HepG2 (cell line): ENCODE data around the gene SESN2. TPM values are rescaled to one million over a fixed set of nuclear protein-coding genes. Genes with fewer than 3 reads are reported as not detected.

Experiments used
- ETS1 ChIP-seq: sonication (generic); formaldehyde crosslinking; IDR thresholded peaks from 2 replicates; pipeline ENCODE4 v1.4.0; 2020; ENCODE audit warnings: missing genetic modification reagents
- FOXK2 ChIP-seq: fragments of 450-650 bp; IDR thresholded peaks from 2 replicates; pipeline ENCODE4 v1.6.1; 2016
- FOXP4 ChIP-seq: sonication (generic); formaldehyde crosslinking; IDR thresholded peaks from 2 replicates; pipeline ENCODE4 v1.4.0; 2020; ENCODE audit warnings: missing genetic modification reagents
- HNF4A ChIP-seq: sonication (generic); formaldehyde crosslinking; IDR thresholded peaks from 2 replicates; pipeline ENCODE4 v1.4.0; 2020; ENCODE audit warnings: missing genetic modification reagents
- HNF4G ChIP-seq, 2 experiments: sonication (generic) in 1 of 2; formaldehyde crosslinking in 1 of 2; IDR thresholded peaks; 2 replicates each; pipeline versions ENCODE4 v1.4.0 to v1.6.1; 2011 to 2020; ENCODE audit warnings: borderline replicate concordance in 2 of 2, low read depth in 2 of 2, mild to moderate bottlenecking in 2 of 2, low read length in 1 of 2, missing genetic modification reagents in 1 of 2, moderate library complexity in 1 of 2
- MTA3 ChIP-seq: sonication (generic); formaldehyde crosslinking; IDR thresholded peaks from 2 replicates; pipeline ENCODE4 v1.4.0; 2020; ENCODE audit warnings: missing genetic modification reagents
- NFE2L2 ChIP-seq: fragments of 150-350 bp; IDR thresholded peaks from 2 replicates; pipeline ENCODE4 v1.6.1; 2014; ENCODE audit warnings: low read length
- NONO ChIP-seq, 2 experiments: fragments of 450-650 bp in 1 of 2; sonication (generic) in 1 of 2; formaldehyde crosslinking in 1 of 2; IDR thresholded peaks in 1 of 2; conservative IDR thresholded peaks in 1 of 2; 2 replicates each; pipeline versions ENCODE4 v1.6.1 to v1.8.0; 2017 to 2022; ENCODE audit warnings: mild to moderate bottlenecking in 1 of 2, missing genetic modification reagents in 1 of 2, moderate library complexity in 1 of 2
- NPAS2 ChIP-seq: sonication (generic); formaldehyde crosslinking; IDR thresholded peaks from 2 replicates; pipeline ENCODE4 v1.8.0; 2022; ENCODE audit warnings: mild to moderate bottlenecking, missing genetic modification reagents, borderline replicate concordance
- PATZ1 ChIP-seq: sonication (generic); formaldehyde crosslinking; IDR thresholded peaks from 2 replicates; pipeline ENCODE4 v1.4.0; 2020; ENCODE audit warnings: missing genetic modification reagents
- POLR2A ChIP-seq, 2 experiments: IDR thresholded peaks; 2 replicates each; pipeline ENCODE4 v1.6.1; 2011; ENCODE audit warnings: low read depth in 2 of 2, low read length in 2 of 2, mild to moderate bottlenecking in 1 of 2, moderate library complexity in 1 of 2; ENCODE audit not compliant: insufficient read depth in 1 of 2
- RXRB ChIP-seq: IDR thresholded peaks from 2 replicates; pipeline ENCODE4 v1.6.1; 2016; ENCODE audit warnings: borderline replicate concordance, missing genetic modification reagents, missing compliant biosample characterization
- SAP130 ChIP-seq: IDR thresholded peaks from 2 replicates; pipeline ENCODE4 v1.6.1; 2016; ENCODE audit warnings: low read depth
- SNAPC5 ChIP-seq: sonication (generic); formaldehyde crosslinking; IDR thresholded peaks from 2 replicates; pipeline ENCODE4 v1.8.1; 2023; ENCODE audit warnings: mild to moderate bottlenecking, missing genetic modification reagents, borderline replicate concordance
- SOX13 ChIP-seq, 3 experiments: fragments of 450-650 bp in 1 of 3; sonication (generic) in 1 of 3; formaldehyde crosslinking in 1 of 3; IDR thresholded peaks in 2 of 3; conservative IDR thresholded peaks in 1 of 3; 2 replicates each; pipeline versions ENCODE4 v1.5.0 to v1.6.1; 2016 to 2020; ENCODE audit warnings: antibody characterized with exemption in 1 of 3, mild to moderate bottlenecking in 1 of 3, missing compliant biosample characterization in 1 of 3, missing genetic modification reagents in 1 of 3, moderate library complexity in 1 of 3
- ZNF230 ChIP-seq: sonication (generic); formaldehyde crosslinking; IDR thresholded peaks from 2 replicates; pipeline ENCODE4 v1.4.0; 2020; ENCODE audit warnings: mild to moderate bottlenecking, missing genetic modification reagents
- ZNF292 ChIP-seq: sonication (generic); formaldehyde crosslinking; IDR thresholded peaks from 2 replicates; pipeline ENCODE4 v1.8.1; 2022; ENCODE audit warnings: mild to moderate bottlenecking, low read depth, missing genetic modification reagents, borderline replicate concordance
- ZNF383 ChIP-seq: sonication (generic); formaldehyde crosslinking; IDR thresholded peaks from 2 replicates; pipeline ENCODE4 v1.4.0; 2020; ENCODE audit warnings: missing genetic modification reagents, mild to moderate bottlenecking, borderline replicate concordance
- ZNF512 ChIP-seq: sonication (generic); formaldehyde crosslinking; IDR thresholded peaks from 2 replicates; pipeline ENCODE4 v1.4.0; 2020; ENCODE audit warnings: mild to moderate bottlenecking, missing genetic modification reagents
- polyA plus RNA-seq, 8 experiments: library from polyadenylated mRNA; depleted of rRNA in 3 of 8; stranded (reverse) in 7 of 8; unstranded in 1 of 8; fragments of >200 nt; fragmentation: Illumina TruSeq in 4 of 8; extraction: Trizol in 4 of 8; gene quantifications; 2 replicates each; pipeline versions ENCODE4 v1.2.1 to v1.2.3, GENCODE V29; 2011 to 2016; ENCODE audit warnings: low read depth in 4 of 8, missing spikeins in 1 of 8, mixed read lengths in 1 of 8; ENCODE audit not compliant: insufficient read depth in 1 of 8
- total RNA-seq, 5 experiments: library from RNA; depleted of rRNA; stranded (reverse); fragments of >200 nt; fragmentation: Illumina TruSeq; extraction: Trizol; gene quantifications; 2 replicates each; pipeline ENCODE4 v1.2.3, GENCODE V29; 2016; ENCODE audit warnings: low read depth in 1 of 5

The SESN2 gene
- total and polyA plus RNA-seq, 2 of the 13 experiments (the other 11 are each of a cell fraction or from before 2014, with no cell fraction given): 13.2 to 19.1 TPM

- TF ChIP-seq ZNF383 (CRISPR knock-in tag) (no peak), HNF4A (CRISPR knock-in tag) (no peak), ZNF512 (no peak), FOXP4 (CRISPR knock-in tag) (no peak), SAP130 (no peak; the same call in 1 of the 2 replicates), SNAPC5 (CRISPR knock-in tag) (no peak), NONO (IDR thresholded peaks at IDR 0.05) (no peak), NONO (CRISPR knock-in tag; conservative IDR thresholded peaks at IDR 0.05) (no peak), MTA3 (CRISPR knock-in tag) (no peak), NPAS2 (CRISPR knock-in tag) (no peak), PATZ1 (CRISPR knock-in tag) (peak; percentile 67), NFE2L2 (no peak), POLR2A (IDR thresholded peaks at IDR 0.05; ENCODE audit: insufficient read depth in 1 of 2, low read depth in 2 of 2, low read length in 2 of 2) (0 out of 4 replicates have a peak, but pooled peaks of 1 of the 2 experiments have one; percentile 27), RXRB (CRISPR knock-in tag) (no peak), ZNF230 (CRISPR knock-in tag) (no peak), FOXK2 (no peak), SOX13 (IDR thresholded peaks at IDR 0.05) (no peak), SOX13 (CRISPR knock-in tag; conservative IDR thresholded peaks at IDR 0.05 in 1 of 2, IDR thresholded peaks at IDR 0.05 in 1 of 2) (no peak), ETS1 (no peak), HNF4G (IDR thresholded peaks at IDR 0.05; ENCODE audit: borderline replicate concordance, low read depth, low read length) (no peak), HNF4G (CRISPR knock-in tag; IDR thresholded peaks at IDR 0.05; ENCODE audit: borderline replicate concordance, low read depth) (no peak), ZNF292 (CRISPR knock-in tag) (no peak)
Observed at GRCh38 chr1:28259934-28260802, 850 bp downstream of the SESN2 start (continued).
